ENCODE measurements around the gene KRT84.

GRCh38 chr12:52423035-52423434 is 37.6 kb upstream of the KRT84 start:
- TF ChIP-seq CTCF (conservative IDR thresholded peaks at IDR 0.05; ENCODE audit: low read length) (no peak), EZH2phosphoT487 (IDR thresholded peaks at IDR 0.05; ENCODE audit: borderline replicate concordance, low read depth, low read length) (no peak)
